Suprapubic skin (tissue), 3 donors: Measurements from ENCODE around the gene TCF7L2.

ENCODE experiments used
- CTCF ChIP-seq, 2 donors: fragments of 200-600 bp in 1 of 2; fragments of 450-650 bp in 1 of 2; sonication (generic) in 1 of 2; IDR thresholded peaks; one replicate each; pipeline ENCODE4 v1.5.1; 2016 to 2019; ENCODE audit warnings: antibody characterized with exemption in 2 of 2, mild to moderate bottlenecking in 1 of 2, moderate library complexity in 1 of 2
- EP300 ChIP-seq: sonication (generic); formaldehyde crosslinking; IDR thresholded peaks from one replicate; pipeline ENCODE4 v1.6.1; 2017; ENCODE audit warnings: antibody characterized with exemption
- POLR2A ChIP-seq, 2 donors: fragments of 450-650 bp; IDR thresholded peaks; one replicate each; pipeline ENCODE4 v1.6.1; 2017; ENCODE audit warnings: antibody characterized with exemption in 2 of 2, mild to moderate bottlenecking in 2 of 2, moderate library complexity in 2 of 2

- TF ChIP-seq CTCF (IDR thresholded peaks at IDR 0.05), result no peak
- TF ChIP-seq POLR2A (IDR thresholded peaks at IDR 0.05), result no peak
- no peak for TF ChIP-seq EP300
Measured at GRCh38 chr10:113038183-113038582, 88.1 kb downstream of the TCF7L2 start.
